HG03175 (cell line): ENCODE results near the gene RMP24.
A peak's percentile ranks its signal among the peaks of the same experiment; 100 is the strongest.
"Not testable (repeated sequence)": the region's sequence is repeated elsewhere in the genome, so short reads cannot be mapped to it uniquely, and the experiment has no call there.

Experiments used
- ATAC-seq: cut with Tn5 transposase; IDR thresholded peaks from one replicate; pipeline ENCODE4 v1.9.1; 2021; ENCODE audit warnings: mild to moderate bottlenecking, moderate library complexity; ENCODE audit not compliant: unreplicated experiment

The RMP24 gene

GRCh38 chr18:35967866-35968265, 4.6 kb upstream of the RMP24 start:
- not testable (repeated sequence) for ATAC-seq

GRCh38 chr18:35968278-35968880, 4.1 kb upstream of the RMP24 start:
- ATAC-seq: no peak

GRCh38 chr18:35969676-35970075, 2.8 kb upstream of the RMP24 start:
- ATAC-seq: no peak

GRCh38 chr18:35971661-35972196, 750 bp upstream of the RMP24 start:
- peak; percentile 6 for ATAC-seq

- no peak for ATAC-seq
Measured at GRCh38 chr18:35973650-35974049, 1.2 kb downstream of the RMP24 start.

- ATAC-seq: no peak
Measured at GRCh38 chr18:35974181-35974580, 1.7 kb downstream of the RMP24 start.

GRCh38 chr18:35979112-35979511, 6.6 kb downstream of the RMP24 start:
- no peak for ATAC-seq

- no peak for ATAC-seq
Measured at GRCh38 chr18:35982409-35983114, 10.1 kb downstream of the RMP24 start.

GRCh38 chr18:35983147-35983546, 10.7 kb downstream of the RMP24 start:
- no peak for ATAC-seq

- no peak for ATAC-seq
Measured at GRCh38 chr18:35983818-35984217, 11.3 kb downstream of the RMP24 start.

- ATAC-seq: no peak
Measured at GRCh38 chr18:35991696-35992095, 19.2 kb downstream of the RMP24 start.

GRCh38 chr18:35993013-35993412, 20.5 kb downstream of the RMP24 start:
- ATAC-seq: no peak

GRCh38 chr18:35998967-35999366, 26.5 kb downstream of the RMP24 start:
- ATAC-seq: no peak

- ATAC-seq: no peak
Measured at GRCh38 chr18:35999925-36000324, 27.4 kb downstream of the RMP24 start.

- ATAC-seq: no peak
Measured at GRCh38 chr18:36006997-36007396, 34.5 kb downstream of the RMP24 start.

- ATAC-seq: no peak
Measured at GRCh38 chr18:36009214-36009613, 36.7 kb downstream of the RMP24 start.

GRCh38 chr18:36012891-36013290, 40.4 kb downstream of the RMP24 start:
- no peak for ATAC-seq

- peak; percentile 96 for ATAC-seq
Measured at GRCh38 chr18:36015629-36016028, 43.1 kb downstream of the RMP24 start.

GRCh38 chr18:36017232-36017631, 44.8 kb downstream of the RMP24 start:
- no peak for ATAC-seq

- ATAC-seq: no peak
Measured at GRCh38 chr18:36020174-36020711, 47.8 kb downstream of the RMP24 start.

GRCh38 chr18:36023336-36023735, 50.9 kb downstream of the RMP24 start:
- no peak for ATAC-seq

- not testable (repeated sequence) for ATAC-seq
Measured at GRCh38 chr18:36024241-36024640, 51.8 kb downstream of the RMP24 start.
